Measurements from ENCODE around the gene LOXL4.
"Not testable (repeated sequence)": the region's sequence is repeated elsewhere in the genome, so short reads cannot be mapped to it uniquely, and the experiment has no call there.

The LOXL4 gene

GRCh38 chr10:98231417-98231816, 36.6 kb downstream of the LOXL4 start:
- Histone ChIP-seq H4K20me1 (ENCODE audit: insufficient read depth, low read length) (no peaks in the 10 kb centered on the region), H3K9me3 (ENCODE audit: insufficient read depth, low read length) (no peaks in the 10 kb centered on the region), H2AFZ (ENCODE audit: low read depth, low read length) (no peak overlapping the region), H3K36me3 (replicated peaks; ENCODE audit: low read depth, low read length) (no peaks in the 10 kb centered on the region), H3K27me3 (ENCODE audit: low read depth, low read length) (no peaks in the 10 kb centered on the region), H3K9ac (ENCODE audit: low read length) (no peak overlapping the region), H3K79me2 (ENCODE audit: low read length) (peaks cover 12% of the 10 kb centered on the region; the same call in 1 of the 2 replicates), H3K4me1 (ENCODE audit: low read length) (no peaks in the 10 kb centered on the region), H3K27ac (ENCODE audit: low read length) (no peak overlapping the region), H3K4me3 (ENCODE audit: low read length) (no peak overlapping the region), H3K4me2 (ENCODE audit: low read length) (no peak overlapping the region)
- TF ChIP-seq EZH2phosphoT487 (IDR thresholded peaks at IDR 0.05; ENCODE audit: low read depth) (no peak), CTCF (IDR thresholded peaks at IDR 0.05; ENCODE audit: low read depth, low read length) (no peak)

- H3K4me1 ChIP-seq (ENCODE audit: low read length); H3K27me3 ChIP-seq (ENCODE audit: low read depth, low read length); H3K9ac ChIP-seq (ENCODE audit: low read length); H2AFZ ChIP-seq (ENCODE audit: low read depth, low read length); H3K36me3 ChIP-seq (replicated peaks; ENCODE audit: low read depth, low read length); H3K9me3 ChIP-seq (ENCODE audit: insufficient read depth, low read length); H3K4me3 ChIP-seq (ENCODE audit: low read length); H3K4me2 ChIP-seq (ENCODE audit: low read length); H3K27ac ChIP-seq (ENCODE audit: low read length): not testable (repeated sequence)
- Histone ChIP-seq H4K20me1 (ENCODE audit: insufficient read depth, low read length) (peaks cover 10% of the 10 kb centered on the region; the same call in 1 of the 2 replicates), H3K79me2 (ENCODE audit: low read length) (peaks cover 27% of the 10 kb centered on the region)
Observed at GRCh38 chr10:98228266-98228665, 39.7 kb downstream of the LOXL4 start.

- H4K20me1 ChIP-seq (ENCODE audit: insufficient read depth, low read length), result peaks cover 10% of the 10 kb centered on the region; the same call in 1 of the 2 replicates
- H2AFZ ChIP-seq (ENCODE audit: low read depth, low read length); H3K9ac ChIP-seq (ENCODE audit: low read length); H3K36me3 ChIP-seq (replicated peaks; ENCODE audit: low read depth, low read length); H3K4me2 ChIP-seq (ENCODE audit: low read length); H3K9me3 ChIP-seq (ENCODE audit: insufficient read depth, low read length); H3K27ac ChIP-seq (ENCODE audit: low read length); H3K4me1 ChIP-seq (ENCODE audit: low read length); H3K4me3 ChIP-seq (ENCODE audit: low read length); H3K27me3 ChIP-seq (ENCODE audit: low read depth, low read length): not testable (repeated sequence)
- peaks cover 28% of the 10 kb centered on the region for H3K79me2 ChIP-seq (ENCODE audit: low read length)
Observed at GRCh38 chr10:98227713-98228112, 40.3 kb downstream of the LOXL4 start.

GRCh38 chr10:98226508-98227144, 41.4 kb downstream of the LOXL4 start:
- H3K79me2 ChIP-seq (ENCODE audit: low read length), result peaks cover 28% of the 10 kb centered on the region
- TF ChIP-seq CTCF (IDR thresholded peaks at IDR 0.05; ENCODE audit: low read depth, low read length) (no peak), EZH2phosphoT487 (IDR thresholded peaks at IDR 0.05; ENCODE audit: low read depth) (no peak)
- H3K36me3 ChIP-seq (replicated peaks; ENCODE audit: low read depth, low read length), result no peaks in the 10 kb centered on the region
- H4K20me1 ChIP-seq (ENCODE audit: insufficient read depth, low read length), result peaks cover 10% of the 10 kb centered on the region; the same call in 1 of the 2 replicates
- no peak overlapping the region for H2AFZ ChIP-seq (ENCODE audit: low read depth, low read length)
- no peak overlapping the region for H3K27ac ChIP-seq (ENCODE audit: low read length)
- H3K9ac ChIP-seq (ENCODE audit: low read length), result no peak overlapping the region
- no peaks in the 10 kb centered on the region for H3K9me3 ChIP-seq (ENCODE audit: insufficient read depth, low read length)
- no peaks in the 10 kb centered on the region for H3K4me1 ChIP-seq (ENCODE audit: low read length)
- H3K4me2 ChIP-seq (ENCODE audit: low read length), result no peak overlapping the region
- no peak overlapping the region for H3K4me3 ChIP-seq (ENCODE audit: low read length)
- H3K27me3 ChIP-seq (ENCODE audit: low read depth, low read length), result no peaks in the 10 kb centered on the region

- Histone ChIP-seq H3K79me2 (ENCODE audit: low read length) (peaks cover 22% of the 10 kb centered on the region), H3K27ac (ENCODE audit: low read length) (no peak overlapping the region), H3K9me3 (ENCODE audit: insufficient read depth, low read length) (no peaks in the 10 kb centered on the region; the same call in 1 of the 2 replicates), H3K4me1 (ENCODE audit: low read length) (no peaks in the 10 kb centered on the region), H4K20me1 (ENCODE audit: insufficient read depth, low read length) (peaks cover 10% of the 10 kb centered on the region; the same call in 1 of the 2 replicates), H3K4me3 (ENCODE audit: low read length) (no peak overlapping the region), H3K36me3 (replicated peaks; ENCODE audit: low read depth, low read length) (peaks cover under 1% of the 10 kb centered on the region), H3K27me3 (ENCODE audit: low read depth, low read length) (no peaks in the 10 kb centered on the region), H3K9ac (ENCODE audit: low read length) (no peak overlapping the region), H2AFZ (ENCODE audit: low read depth, low read length) (no peak overlapping the region), H3K4me2 (ENCODE audit: low read length) (no peak overlapping the region)
- TF ChIP-seq EZH2phosphoT487 (IDR thresholded peaks at IDR 0.05; ENCODE audit: low read depth) (no peak), CTCF (IDR thresholded peaks at IDR 0.05; ENCODE audit: low read depth, low read length) (no peak)
Observed at GRCh38 chr10:98224996-98225395, 43.0 kb downstream of the LOXL4 start.

Data from OCI-LY3 (cell line).